Lower leg skin (tissue), 4 donors: ENCODE measurements around the gene CLPTM1L. TPM values are rescaled to one million over a fixed set of nuclear protein-coding genes. Genes with fewer than 3 reads are reported as not detected.
A peak's percentile ranks its signal among the peaks of the same experiment; 100 is the strongest.

ENCODE experiments used
- DNase-seq, 2 donors: peaks; one replicate each; pipeline ENCODE4 v3.0.0-alpha.2; 2019; ENCODE audit warnings: low spot score in 2 of 2
- H3K4me3 ChIP-seq: fragments of 200-600 bp; sonication (generic); 2 replicates; pipeline ENCODE4 v1.5.1; 2017; ENCODE audit warnings: mild to moderate bottlenecking, low read depth; ENCODE audit not compliant: poor library complexity, severe bottlenecking
- POLR2A ChIP-seq, 2 donors: fragments of 450-650 bp; IDR thresholded peaks; one replicate each; pipeline ENCODE4 v1.6.1; 2016 to 2017; ENCODE audit warnings: antibody characterized with exemption in 2 of 2, mild to moderate bottlenecking in 1 of 2, moderate library complexity in 1 of 2
- WGBS, 2 donors: methylation state at CpG; one replicate each; pipeline ENCODE4 v1.1.5; 2018; 5-methylcytosine and 5-hydroxymethylcytosine counted together
- intact Hi-C: fragments of 100-400 bp; cut with DNase I; formaldehyde crosslinking; loops from one replicate; pipeline ENCODE4 v1.15.0; 2023; ENCODE audit warnings: low total_unique reads
- total RNA-seq, 4 donors: library from RNA; depleted of rRNA; stranded (reverse); fragments of >200 nt; gene quantifications; one replicate each; pipeline ENCODE4 v1.1.0, GENCODE V29; 2016
- TF ChIP-seq, protein P1 (sequence below), 3 donors: fragments of 450-650 bp; IDR thresholded peaks; one replicate each; pipeline ENCODE4 v1.5.1; 2016; ENCODE audit warnings: antibody characterized with exemption in 3 of 3, mild to moderate bottlenecking in 3 of 3, moderate library complexity in 2 of 3

CLPTM1L gene
- total RNA-seq, 4 donors from 2014 or later = 82.8 to 123 (median 102) TPM

GRCh38 chr5:1324719-1325190 lies 20.1 kb downstream of the CLPTM1L start:
- H3K4me3 ChIP-seq = no peak overlapping the region
- 92 to 93% methylated on average over 15 to 16 of the region's 17 CpGs for WGBS, 2 donors
- no peak for DNase-seq
- TF ChIP-seq POLR2A (IDR thresholded peaks at IDR 0.05) = no peak
- TF ChIP-seq, protein P1, sequence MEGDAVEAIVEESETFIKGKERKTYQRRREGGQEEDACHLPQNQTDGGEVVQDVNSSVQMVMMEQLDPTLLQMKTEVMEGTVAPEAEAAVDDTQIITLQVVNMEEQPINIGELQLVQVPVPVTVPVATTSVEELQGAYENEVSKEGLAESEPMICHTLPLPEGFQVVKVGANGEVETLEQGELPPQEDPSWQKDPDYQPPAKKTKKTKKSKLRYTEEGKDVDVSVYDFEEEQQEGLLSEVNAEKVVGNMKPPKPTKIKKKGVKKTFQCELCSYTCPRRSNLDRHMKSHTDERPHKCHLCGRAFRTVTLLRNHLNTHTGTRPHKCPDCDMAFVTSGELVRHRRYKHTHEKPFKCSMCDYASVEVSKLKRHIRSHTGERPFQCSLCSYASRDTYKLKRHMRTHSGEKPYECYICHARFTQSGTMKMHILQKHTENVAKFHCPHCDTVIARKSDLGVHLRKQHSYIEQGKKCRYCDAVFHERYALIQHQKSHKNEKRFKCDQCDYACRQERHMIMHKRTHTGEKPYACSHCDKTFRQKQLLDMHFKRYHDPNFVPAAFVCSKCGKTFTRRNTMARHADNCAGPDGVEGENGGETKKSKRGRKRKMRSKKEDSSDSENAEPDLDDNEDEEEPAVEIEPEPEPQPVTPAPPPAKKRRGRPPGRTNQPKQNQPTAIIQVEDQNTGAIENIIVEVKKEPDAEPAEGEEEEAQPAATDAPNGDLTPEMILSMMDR (IDR thresholded peaks at IDR 0.05) = no peak
- intact Hi-C loops = no loop called here

DNA sequence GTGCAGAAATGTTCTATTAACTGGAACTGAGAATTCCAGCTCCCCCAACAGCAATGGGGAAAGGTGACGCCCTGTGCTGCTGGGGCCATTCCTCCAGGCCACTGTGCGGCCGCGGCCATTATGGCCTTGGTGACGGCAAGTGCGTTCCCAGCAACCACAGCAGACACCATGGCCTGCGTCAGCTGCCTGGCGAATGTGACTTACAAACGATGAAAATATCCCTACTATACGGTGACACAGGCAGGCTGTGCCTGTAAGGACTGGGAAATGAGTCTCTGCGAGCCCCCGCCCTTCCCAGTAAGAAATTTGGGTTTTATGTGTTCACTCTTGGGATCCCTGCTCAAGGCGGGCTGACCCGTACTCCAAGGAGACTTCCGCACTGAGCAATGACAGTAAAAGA lies 20.6 kb downstream of the CLPTM1L start:
- H3K4me3 ChIP-seq = no peak overlapping the region
- 94 to 99% methylated on average over 15 of the region's 15 CpGs for WGBS, 2 donors
- intact Hi-C loops = no loop called here
- TF ChIP-seq, protein P1 (IDR thresholded peaks at IDR 0.05) = no peak
- TF ChIP-seq POLR2A (IDR thresholded peaks at IDR 0.05) = no peak
- DNase-seq = peak in 1 of 2 donors; percentile 45

DNA sequence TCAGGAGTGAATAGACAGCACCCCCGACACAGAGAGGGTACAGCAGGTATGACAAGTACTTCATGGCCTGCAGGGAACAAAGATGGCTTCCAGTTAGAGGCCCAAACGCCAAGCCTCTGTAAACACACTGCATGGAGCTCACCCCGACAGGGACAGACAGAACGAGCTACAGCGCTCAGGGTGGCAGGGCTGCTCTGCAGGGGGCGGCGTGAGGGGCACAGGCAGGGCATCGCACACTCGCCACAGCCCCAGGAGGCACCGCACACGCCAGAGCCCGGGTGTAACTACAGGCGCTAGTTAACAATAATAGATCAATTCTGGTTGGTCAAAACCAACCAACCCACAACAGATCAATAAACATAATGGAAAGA lies 21.1 kb downstream of the CLPTM1L start:
- intact Hi-C loops = no loop called here
- H3K4me3 ChIP-seq = no peak overlapping the region
- TF ChIP-seq, protein P1 (IDR thresholded peaks at IDR 0.05) = no peak
- no peak for TF ChIP-seq POLR2A (IDR thresholded peaks at IDR 0.05)
- 91 to 98% methylated on average over 13 of the region's 13 CpGs for WGBS, 2 donors
- DNase-seq = peak in 1 of 2 donors; percentile 42

DNA sequence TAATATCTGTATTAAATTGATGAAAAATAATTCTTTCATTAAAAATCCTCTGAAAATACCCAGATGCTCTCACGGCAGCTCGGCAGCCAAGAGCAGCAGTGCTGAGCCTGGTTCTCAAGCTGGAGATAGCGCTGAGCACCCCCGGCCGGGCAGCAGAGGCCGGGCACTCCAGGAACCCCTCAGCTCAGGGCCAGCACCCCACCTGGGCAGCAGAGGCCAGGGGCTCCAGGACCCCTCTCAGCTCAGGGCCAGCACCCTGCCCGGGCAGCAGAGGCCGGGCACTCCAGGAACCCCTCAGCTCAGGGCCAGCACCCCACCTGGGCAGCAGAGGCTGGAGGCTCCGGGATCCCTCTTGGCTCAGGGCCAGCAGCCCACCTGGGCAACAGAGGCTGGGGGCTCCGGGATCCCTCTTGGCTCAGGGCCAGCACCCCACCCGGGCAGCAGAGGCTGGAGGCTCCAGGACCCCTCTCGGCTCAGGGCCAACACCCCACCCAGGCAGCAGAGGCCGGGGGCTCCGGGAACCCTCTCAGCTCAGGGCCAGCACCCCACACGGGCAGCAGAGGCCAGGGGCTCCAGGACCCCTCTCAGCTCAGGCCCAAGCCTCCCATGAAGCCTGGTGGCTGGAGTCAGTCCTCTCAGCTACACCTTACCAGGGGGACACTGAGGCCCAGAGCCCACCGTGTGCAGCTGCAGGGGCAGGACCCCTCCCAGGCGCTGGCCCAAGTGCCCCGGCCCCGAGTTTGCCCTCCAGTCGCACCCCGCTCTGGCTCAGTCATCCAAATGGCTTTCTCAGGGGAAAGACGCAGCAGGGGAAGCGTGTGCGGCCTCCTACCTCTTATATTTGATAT lies 21.7 kb downstream of the CLPTM1L start:
- DNase-seq = peak in 1 of 2 donors; percentile 78
- 81 to 83% methylated on average over 18 to 24 of the region's 24 CpGs for WGBS, 2 donors
- TF ChIP-seq, protein P1 (IDR thresholded peaks at IDR 0.05) = no peak
- TF ChIP-seq POLR2A (IDR thresholded peaks at IDR 0.05) = no peak
- H3K4me3 ChIP-seq = no peak overlapping the region
- intact Hi-C loops = no loop called here

DNA sequence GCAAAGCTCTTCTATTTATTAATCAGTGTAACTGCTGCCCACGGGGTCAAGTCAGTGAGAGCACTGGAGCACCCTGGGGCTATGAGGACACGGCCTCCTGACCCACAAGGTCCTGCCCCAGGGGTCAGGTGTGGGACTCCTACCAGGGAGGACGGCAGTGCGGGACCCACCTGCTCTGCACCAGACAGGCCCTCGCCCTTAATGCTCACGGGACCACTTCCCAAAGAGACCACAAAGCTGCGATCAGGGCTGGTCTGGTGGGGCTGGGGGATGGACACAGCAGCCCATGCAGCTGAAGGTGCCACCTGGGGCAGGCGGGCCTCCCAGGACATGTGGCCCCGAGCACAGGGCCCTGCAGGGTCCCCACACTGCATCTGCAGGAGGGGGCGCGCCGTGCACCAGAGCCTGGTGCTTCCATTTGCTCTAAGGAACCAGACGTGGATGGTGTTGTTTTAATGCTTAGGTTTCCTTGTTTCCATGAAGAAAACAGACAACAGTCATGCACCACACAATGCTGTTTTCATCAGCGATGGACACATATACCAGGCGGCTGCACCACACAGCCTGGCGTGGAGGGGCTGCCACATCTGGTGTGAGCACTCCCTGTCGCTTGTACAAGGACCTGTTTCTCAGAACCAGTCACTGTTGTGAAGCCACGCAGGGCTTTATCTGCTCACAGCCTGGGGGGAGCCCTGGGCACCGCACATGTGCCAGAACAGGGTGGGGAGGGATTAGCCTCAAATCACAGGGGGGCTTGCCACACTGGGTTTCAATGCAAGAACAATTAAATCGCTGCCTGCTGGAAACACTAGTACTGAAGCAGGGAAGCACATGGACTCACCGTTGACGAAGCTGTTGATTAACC lies 22.6 kb downstream of the CLPTM1L start:
- intact Hi-C loops = no loop called here
- TF ChIP-seq, protein P1 (IDR thresholded peaks at IDR 0.05) = no peak
- no peak for TF ChIP-seq POLR2A (IDR thresholded peaks at IDR 0.05)
- H3K4me3 ChIP-seq = no peak overlapping the region
- peak in 1 of 2 donors; percentile 81 for DNase-seq
- 91 to 95% methylated on average over 18 to 20 of the region's 22 CpGs for WGBS, 2 donors
